GM18867 (cell line): Measurements from ENCODE around the gene NMBR.
A peak's percentile ranks its signal among the peaks of the same experiment; 100 is the strongest.
"Not testable (repeated sequence)": the region's sequence is repeated elsewhere in the genome, so short reads cannot be mapped to it uniquely, and the experiment has no call there.

Experiments used
- ATAC-seq: cut with Tn5 transposase; IDR thresholded peaks from one replicate; pipeline ENCODE4 v1.9.1; 2021; ENCODE audit warnings: mild to moderate bottlenecking, moderate library complexity; ENCODE audit not compliant: unreplicated experiment

NMBR gene

DNA sequence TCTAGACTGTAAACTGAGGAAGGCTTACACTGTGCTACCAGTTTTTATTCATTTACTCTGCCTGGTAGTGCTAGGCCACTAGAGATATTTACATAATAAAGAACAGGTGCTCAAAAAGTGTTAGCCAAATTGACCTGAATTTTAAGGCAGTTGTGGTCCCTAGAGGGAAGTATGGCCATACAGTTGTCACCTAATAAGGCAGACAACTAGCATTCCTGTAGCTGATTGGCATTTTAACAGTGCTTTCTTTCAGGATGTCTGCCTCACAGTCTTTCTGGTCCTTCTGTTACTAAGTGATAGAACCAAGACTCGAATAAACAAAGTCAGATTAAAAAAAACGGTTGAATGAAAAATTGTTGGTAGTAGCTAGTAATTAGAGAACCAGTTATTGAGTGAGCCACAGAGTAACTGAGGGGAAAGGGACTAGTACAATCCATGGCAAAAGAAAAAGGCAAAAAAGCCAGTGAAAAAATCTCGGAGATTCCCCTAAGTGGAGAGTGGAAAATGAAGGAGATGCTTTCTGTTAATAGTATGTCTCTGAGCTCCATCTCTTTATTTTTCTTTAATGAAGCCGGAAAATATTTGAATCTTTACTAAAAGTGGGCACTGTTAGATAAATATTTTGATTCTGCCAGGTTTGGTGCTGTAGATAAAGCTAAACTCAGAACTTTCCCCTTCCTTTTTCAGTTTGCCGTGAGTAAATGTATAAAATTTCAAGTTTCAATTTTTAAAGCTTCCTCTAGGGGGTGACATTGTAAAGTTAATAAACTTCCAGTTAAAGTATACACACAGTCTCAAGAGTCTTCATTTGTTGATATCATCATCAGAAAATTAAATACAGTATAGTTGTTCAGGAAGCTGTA is 9.2 kb upstream of the NMBR start:
- peak; percentile 59 for ATAC-seq

GRCh38 chr6:142155091-142155490 is 8.2 kb upstream of the NMBR start:
- ATAC-seq: no peak

- no peak for ATAC-seq
Measured at GRCh38 chr6:142154336-142154735, 7.4 kb upstream of the NMBR start.

DNA sequence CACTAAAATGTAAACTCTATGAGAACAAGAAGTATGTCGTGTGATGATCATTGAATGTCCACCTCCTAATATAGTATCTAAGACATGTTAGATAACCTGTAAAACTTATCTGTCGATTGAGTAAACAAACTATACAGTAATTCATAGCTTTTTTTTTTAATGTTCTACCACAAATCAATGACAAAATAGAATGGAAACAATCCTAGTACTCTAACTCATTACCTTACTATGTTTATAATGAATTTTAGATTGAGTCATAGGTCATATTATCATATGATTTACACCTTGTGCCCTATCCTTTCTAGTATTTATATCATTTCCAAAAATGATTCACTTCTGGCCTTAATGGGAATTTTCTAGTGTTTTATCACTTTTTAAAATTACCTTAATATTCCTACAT is 6.3 kb upstream of the NMBR start:
- ATAC-seq: no peak

- no peak for ATAC-seq
Measured at GRCh38 chr6:142152746-142153145, 5.8 kb upstream of the NMBR start.

- not testable (repeated sequence) for ATAC-seq
Measured at GRCh38 chr6:142141531-142141930, 5.4 kb downstream of the NMBR start.

DNA sequence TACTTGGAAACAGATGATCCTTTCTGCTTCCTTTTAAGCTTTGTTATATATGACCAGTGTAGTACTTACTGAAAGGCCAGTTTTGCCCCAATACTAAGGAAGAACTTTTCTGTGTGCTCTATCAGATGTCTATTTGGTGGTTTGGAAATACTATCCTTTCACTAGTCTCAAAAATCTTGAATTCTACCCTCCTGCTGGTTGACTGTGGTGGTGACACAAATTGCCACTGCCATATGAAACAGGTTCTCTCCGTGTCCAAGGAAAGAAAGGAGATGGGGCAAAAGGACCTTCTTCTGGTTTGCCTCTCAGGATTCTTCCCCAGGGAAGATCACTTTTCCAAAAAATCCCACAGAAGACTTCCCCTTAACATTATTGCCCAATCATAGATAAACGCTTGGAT is 8.0 kb downstream of the NMBR start:
- ATAC-seq: no peak

DNA sequence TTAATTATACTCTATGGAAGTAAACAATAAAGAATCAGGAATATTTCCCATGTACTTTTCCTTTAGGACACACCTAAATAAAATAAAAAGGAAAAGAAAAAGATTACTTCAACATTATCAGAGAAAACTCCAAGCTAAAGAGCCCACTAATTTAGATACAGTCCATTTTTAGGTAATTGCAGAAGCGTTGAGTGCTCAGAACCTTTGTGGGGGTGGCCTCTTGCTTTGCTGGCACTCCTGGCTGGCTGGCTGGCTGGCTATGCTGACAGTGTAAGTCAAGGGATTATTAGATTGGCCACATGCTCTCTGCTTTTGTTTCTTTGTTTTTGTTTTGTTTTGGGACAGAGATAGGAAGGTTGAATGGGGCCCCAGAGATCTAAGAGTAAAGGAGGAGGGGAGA is 14.3 kb downstream of the NMBR start, which contains the start of gene GJE1:
Gene GJE1 (plus strand): TSS at position 301 of the 400 bp plus-strand sequence. CDS start 234 bp downstream, outside the sequence.
- no peak for ATAC-seq

GRCh38 chr6:142130814-142131213 is 16.1 kb downstream of the NMBR start:
- ATAC-seq: no peak

DNA sequence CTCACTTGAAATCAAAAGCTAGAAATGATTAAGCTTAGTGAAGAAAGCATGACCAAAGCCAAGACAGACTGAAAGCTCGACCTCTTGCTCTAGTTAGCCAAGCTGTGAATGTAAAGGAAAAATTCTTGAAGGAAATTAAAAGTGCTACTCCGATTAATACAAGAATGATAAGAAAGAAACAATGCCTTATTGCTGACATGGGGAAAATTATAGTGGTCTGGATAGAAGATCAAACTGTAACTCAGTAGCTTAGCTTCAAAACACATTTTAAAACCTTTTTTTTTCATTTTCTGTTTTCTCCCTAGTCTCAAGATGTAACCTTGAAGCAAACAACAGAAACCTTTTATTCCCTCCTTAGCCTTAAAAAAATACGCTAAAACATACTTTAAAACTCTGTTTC is 25.6 kb downstream of the NMBR start:
- no peak for ATAC-seq

DNA sequence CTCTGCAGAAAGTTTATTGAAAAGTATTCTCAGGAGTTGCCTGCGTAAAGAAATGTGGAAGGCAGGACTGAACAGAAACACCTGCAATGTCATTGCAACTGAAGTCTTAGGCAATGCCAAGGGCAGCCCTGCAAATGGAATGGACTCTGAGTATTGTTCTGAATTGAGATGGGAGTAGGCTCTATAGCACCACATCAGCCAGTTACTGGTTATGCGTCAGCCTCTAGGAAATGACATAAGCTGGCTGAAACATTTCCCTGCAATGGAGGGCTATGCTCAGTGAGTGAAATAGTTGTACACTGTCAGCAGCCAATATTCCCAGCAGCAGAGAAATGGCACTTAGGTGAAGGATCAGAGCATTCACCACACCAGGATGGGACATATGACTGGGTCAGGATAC is 28.0 kb downstream of the NMBR start:
- no peak for ATAC-seq

- ATAC-seq: no peak
Measured at GRCh38 chr6:142118328-142118727, 28.6 kb downstream of the NMBR start.

DNA sequence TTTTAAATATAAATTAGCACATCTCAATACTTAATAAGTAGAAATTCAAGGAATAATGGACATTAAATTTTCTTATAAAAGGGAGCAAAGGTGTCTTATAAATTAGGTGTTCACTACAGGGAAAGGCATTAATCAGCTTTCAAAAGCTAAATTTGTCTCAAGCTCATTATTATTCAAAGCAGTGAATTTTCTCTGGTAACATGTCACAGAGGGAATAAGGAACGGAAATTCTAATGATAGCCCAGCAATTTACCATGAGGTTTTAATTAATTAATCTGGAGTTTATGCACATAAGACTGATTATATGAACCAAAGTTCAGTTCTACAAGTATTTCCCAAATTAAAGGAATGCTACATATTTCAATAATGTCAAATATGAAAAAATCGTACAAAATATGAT is 29.6 kb downstream of the NMBR start:
- no peak for ATAC-seq

- ATAC-seq: peak; percentile 66
Measured at GRCh38 chr6:142112451-142113061, 34.4 kb downstream of the NMBR start.

DNA sequence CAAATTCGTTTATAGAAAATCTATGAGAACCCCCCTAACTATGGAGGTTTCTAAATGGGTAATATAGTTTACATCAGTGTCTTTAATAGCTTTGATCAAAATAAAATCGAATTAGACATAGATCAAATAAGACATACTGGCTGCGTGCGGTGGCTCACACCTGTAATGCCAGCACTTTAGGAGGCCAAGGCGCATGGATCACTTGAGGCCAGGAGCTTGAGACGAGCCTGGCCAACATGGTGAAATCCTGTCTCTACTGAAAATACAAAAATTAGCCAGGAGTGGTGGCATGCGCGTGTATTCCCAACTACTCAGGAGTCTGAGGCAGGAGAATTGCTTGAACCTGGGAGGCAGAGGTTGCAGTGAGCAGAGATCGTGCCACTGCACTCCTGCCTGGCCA is 36.1 kb downstream of the NMBR start:
- ATAC-seq: not testable (repeated sequence)

DNA sequence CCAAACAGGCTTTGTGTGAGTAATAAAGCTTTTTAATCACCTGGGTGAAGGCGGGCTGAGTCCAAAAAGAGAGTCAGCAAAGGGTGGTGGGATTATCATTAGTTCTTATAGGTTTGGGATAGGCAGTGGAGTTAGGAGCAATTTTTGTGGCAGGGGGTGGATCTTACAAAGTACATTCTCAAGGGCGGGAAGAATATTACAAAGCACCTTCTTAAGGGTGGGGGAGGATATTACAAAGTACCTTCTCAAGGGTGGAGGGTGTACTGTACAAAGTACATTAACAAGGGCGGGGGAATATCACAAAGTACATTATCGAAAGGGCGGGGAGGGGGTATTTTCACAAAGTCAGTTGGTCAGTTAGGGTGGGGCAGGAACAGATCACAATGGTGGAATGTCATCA is 42.1 kb downstream of the NMBR start:
- not testable (repeated sequence) for ATAC-seq

GRCh38 chr6:142088858-142089216 is 58.1 kb downstream of the NMBR start:
- no peak for ATAC-seq

DNA sequence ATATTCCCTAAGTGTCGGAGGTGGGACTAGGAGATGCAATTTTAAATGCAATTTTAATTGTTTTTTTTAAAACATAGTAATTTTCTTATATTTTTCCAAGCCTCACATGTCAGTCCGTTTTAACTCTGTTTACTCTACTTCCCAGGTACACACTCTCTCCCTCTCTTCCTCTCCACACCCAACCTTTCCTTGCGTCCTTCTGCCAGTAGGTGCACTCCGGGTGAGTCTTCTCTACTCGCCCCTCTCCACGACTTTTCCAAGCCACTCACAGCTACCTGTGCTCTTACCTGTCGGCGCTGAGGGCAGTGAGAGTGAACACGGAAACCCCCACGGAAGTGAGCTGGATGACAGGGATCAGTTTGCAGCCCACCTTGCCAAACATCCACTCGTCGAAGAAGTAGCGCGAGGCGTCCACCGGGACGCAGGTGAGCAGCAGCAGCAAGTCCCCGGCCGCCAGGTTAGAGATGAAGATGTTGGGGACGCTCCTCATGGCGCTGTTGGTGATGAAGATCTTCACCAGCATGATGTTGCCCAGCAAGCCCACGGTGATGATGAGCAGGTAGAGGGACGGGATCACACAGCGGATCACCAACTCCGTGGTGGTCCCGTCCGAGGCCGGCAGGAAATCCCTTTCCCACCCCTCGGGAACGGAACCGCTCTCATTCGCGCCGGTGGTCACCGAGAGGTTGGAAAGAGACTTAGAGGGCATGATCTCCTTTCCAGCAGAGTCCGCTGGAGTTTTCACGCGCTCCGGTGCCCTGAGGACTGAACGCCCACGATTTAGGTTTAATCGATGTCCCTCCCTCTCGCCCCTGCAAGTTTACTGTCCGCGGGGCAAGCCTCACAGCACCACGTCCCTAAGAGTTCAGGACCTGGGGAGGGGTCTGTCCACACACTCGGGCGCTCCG is 58.7 kb downstream of the NMBR start:
- ATAC-seq: no peak

DNA sequence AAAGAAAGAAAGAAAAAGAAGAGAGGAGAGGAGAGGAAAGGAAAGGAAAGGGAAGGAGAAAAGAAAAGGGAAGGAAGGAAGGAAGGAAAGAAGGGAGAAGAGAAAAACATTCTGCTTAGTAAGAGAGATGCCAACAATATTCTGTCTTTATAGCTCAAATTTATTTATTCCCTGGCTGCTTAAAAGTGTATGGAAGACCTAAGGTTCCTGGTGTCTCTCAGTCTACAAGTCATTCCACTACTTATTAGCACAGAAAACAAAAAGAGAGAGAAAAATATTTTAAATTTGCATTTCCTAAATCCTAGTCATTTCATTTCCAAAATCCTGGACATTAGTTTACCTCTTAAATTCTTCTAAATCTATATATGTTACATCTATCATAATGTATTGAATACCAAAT is 67.8 kb downstream of the NMBR start:
- no peak for ATAC-seq

DNA sequence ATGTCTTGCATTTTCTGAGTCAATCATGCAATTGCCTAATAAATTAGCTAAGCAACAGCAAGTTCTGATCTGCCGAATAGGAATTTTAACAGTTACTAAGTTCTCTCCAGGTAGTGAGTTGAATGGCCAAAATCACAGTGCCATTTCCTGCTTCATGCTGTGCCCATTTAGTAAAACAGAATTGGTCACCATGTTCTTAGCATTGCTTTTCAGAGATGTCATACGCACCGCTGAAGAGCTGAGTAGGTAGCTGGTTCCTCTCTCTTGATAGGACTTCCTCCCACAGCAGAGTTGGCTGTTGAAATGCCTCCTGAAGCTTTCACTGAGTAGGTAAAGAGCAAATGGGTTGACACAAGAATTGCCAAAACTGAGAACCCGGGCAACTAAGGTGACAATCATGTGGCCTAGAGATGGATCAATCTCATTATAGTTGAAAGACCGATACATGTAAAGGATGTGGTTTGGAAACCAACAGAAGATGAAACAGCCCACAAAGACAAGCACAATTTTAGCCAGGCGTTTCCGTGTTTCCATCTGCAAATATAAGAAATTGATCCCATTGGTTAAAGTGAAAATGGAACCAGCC is 71.3 kb downstream of the NMBR start:
- peak; percentile 51 for ATAC-seq

GRCh38 chr6:142074516-142074915 is 72.4 kb downstream of the NMBR start:
- ATAC-seq: no peak
